Activated B cell treated with CpG ODN at 0.5 μM for 24 hours (primary cell): ENCODE data around the gene GLB1L3. TPM values are rescaled to one million over a fixed set of nuclear protein-coding genes. Genes with fewer than 3 reads are reported as not detected.

Source experiments
- ATAC-seq: fragments of 200-7000 bp; cut with Tn5 transposase; one replicate; pipeline ENCODE4 v1.10.0; 2021; ENCODE audit warnings: low read depth, mild to moderate bottlenecking, moderate library complexity
- CTCF ChIA-PET: fragments of 350-600 bp; sonication (Branson Sonifier 250); formaldehyde crosslinking; loops from one replicate; lab custom pipeline; 2021; ENCODE audit warnings: antibody characterized with exemption; lab: Charles Lee
- POLR2A ChIA-PET: fragments of 350-600 bp; sonication (Branson Sonifier 250); formaldehyde crosslinking; loops from one replicate; lab custom pipeline; 2021; ENCODE audit warnings: antibody characterized with exemption; lab: Charles Lee
- DNase-seq: peaks from one replicate; pipeline ENCODE4 v3.0.0; 2022
- H3K27ac Mint-ChIP-seq: one replicate; pipeline ENCODE4 v1.8.0; 2020; ENCODE audit warnings: mixed read lengths
- H3K27me3 Mint-ChIP-seq: one replicate; pipeline ENCODE4 v1.8.0; 2021; ENCODE audit warnings: mixed read lengths
- H3K36me3 Mint-ChIP-seq: one replicate; pipeline ENCODE4 v1.8.0; 2021; ENCODE audit warnings: low read depth, mixed read lengths
- H3K4me1 Mint-ChIP-seq: one replicate; pipeline ENCODE4 v1.8.0; 2021; ENCODE audit warnings: mixed read lengths
- H3K4me3 Mint-ChIP-seq: one replicate; pipeline ENCODE4 v1.8.0; 2020; ENCODE audit warnings: mild to moderate bottlenecking, mixed read lengths
- H3K9me3 Mint-ChIP-seq: one replicate; pipeline ENCODE4 v1.8.0; 2020; ENCODE audit warnings: mixed read lengths
- intact Hi-C: fragments of 100-400 bp; cut with micrococcal nuclease; formaldehyde crosslinking; loops from one replicate; pipeline ENCODE4 v1.15.1; 2024
- total RNA-seq: library from RNA; stranded (reverse); gene quantifications from 2 replicates; pipeline ENCODE4 v1.2.3, GENCODE V29; 2022
- TF ChIP-seq, protein P1 (sequence below): fragments of 200-600 bp; IDR thresholded peaks from one replicate; pipeline ENCODE4 v1.8.0; 2022; ENCODE audit warnings: antibody characterized with exemption, mild to moderate bottlenecking

Gene GLB1L3
- total RNA-seq, 1 donor from 2014 or later: not detected

DNA sequence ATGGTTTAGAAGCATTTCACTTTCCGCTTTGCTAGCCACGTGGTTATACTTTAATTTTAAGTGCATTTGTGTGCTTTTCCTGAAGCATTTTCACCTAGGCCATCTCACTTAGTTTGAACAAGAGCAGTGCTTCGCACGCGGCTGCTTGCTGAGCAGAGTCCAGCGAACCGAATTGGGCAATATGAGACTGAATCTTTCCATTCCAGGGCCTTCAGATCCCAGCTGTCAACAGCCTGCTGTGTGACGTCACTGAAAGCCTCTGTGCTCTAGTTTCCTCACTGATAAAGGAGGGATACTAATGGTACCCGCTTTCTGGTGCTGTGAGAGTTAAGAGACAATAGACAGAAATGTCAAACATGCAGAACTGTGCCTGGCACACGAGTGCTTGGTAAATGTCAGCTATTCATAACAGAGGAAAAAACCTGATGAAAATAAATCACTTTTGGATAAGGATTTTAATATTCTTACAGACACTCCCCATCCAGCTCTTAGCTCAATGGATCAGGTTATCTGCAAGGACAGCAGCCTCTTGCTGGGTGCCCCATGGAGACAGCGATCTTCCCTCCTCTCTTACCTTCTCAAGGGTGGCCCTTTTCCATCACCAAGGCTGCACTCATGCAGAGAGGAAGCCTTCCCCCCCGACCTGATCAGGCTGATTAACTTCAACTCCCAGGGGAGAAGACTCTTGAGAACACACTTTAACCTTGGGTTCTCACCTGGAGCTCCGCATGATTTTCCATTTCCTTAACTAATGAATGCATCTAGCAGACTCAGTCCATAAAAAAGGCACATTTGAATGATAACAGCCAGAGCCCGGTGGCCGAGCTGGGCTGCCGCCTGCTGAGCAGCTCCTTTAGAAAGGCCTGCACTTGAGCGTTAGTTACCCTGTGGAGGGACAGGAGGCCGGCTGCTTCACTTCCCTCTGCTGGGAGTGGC lies 3.5 kb upstream of the GLB1L3 start:
- ChIA-PET POLR2A (no interaction called here), CTCF (no interaction called here)
- H3K27ac Mint-ChIP-seq: no peak overlapping the region
- TF ChIP-seq, protein P1, sequence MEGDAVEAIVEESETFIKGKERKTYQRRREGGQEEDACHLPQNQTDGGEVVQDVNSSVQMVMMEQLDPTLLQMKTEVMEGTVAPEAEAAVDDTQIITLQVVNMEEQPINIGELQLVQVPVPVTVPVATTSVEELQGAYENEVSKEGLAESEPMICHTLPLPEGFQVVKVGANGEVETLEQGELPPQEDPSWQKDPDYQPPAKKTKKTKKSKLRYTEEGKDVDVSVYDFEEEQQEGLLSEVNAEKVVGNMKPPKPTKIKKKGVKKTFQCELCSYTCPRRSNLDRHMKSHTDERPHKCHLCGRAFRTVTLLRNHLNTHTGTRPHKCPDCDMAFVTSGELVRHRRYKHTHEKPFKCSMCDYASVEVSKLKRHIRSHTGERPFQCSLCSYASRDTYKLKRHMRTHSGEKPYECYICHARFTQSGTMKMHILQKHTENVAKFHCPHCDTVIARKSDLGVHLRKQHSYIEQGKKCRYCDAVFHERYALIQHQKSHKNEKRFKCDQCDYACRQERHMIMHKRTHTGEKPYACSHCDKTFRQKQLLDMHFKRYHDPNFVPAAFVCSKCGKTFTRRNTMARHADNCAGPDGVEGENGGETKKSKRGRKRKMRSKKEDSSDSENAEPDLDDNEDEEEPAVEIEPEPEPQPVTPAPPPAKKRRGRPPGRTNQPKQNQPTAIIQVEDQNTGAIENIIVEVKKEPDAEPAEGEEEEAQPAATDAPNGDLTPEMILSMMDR: no peak
- no peaks in the 10 kb centered on the region for H3K36me3 Mint-ChIP-seq
- no peaks in the 10 kb centered on the region for H3K9me3 Mint-ChIP-seq
- H3K4me1 Mint-ChIP-seq: peaks cover 21% of the 10 kb centered on the region
- peaks cover 66% of the 10 kb centered on the region for H3K27me3 Mint-ChIP-seq
- DNase-seq: no peak
- intact Hi-C loops: no loop called here
- no peak for ATAC-seq
- H3K4me3 Mint-ChIP-seq: no peak overlapping the region

DNA sequence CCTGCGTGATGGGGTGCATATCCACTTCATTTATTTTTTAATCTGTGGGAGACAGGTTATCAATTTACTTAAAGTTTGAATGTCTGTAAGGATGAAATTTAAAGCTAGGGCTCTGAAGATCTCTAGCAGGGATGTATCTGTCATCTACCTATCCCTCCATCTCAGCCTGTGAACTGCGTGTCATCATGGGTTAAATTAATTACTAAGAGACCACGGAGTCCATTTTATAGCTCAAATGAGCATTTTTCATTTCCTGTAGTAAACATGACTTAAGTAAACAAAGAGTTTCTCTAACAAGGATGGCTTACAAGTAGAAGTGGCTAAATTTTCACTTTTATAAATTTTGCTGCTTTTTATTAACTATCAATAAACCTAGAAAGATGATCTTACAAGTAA lies 2.9 kb upstream of the GLB1L3 start:
- ATAC-seq (no peak), DNase-seq (no peak)
- H3K36me3 Mint-ChIP-seq: no peaks in the 10 kb centered on the region
- no peak overlapping the region for H3K4me3 Mint-ChIP-seq
- ChIA-PET CTCF (no interaction called here), POLR2A (no interaction called here)
- peaks cover 21% of the 10 kb centered on the region for H3K4me1 Mint-ChIP-seq
- H3K27ac Mint-ChIP-seq: no peak overlapping the region
- TF ChIP-seq, protein P1: no peak
- H3K27me3 Mint-ChIP-seq: peaks cover 67% of the 10 kb centered on the region
- intact Hi-C loops: no loop called here
- H3K9me3 Mint-ChIP-seq: no peaks in the 10 kb centered on the region

GRCh38 chr11:134275188-134275533 lies 1.0 kb upstream of the GLB1L3 start:
- peaks cover 21% of the 10 kb centered on the region for H3K4me1 Mint-ChIP-seq
- ChIA-PET POLR2A (no interaction called here), CTCF (interaction anchor here (1.3 kb wide), 1 partner anchor 21 kb away, joined by 3 read pairs; no protein-coding TSS in a partner anchor)
- no peak for DNase-seq
- intact Hi-C loops: loop anchor here (5.0 kb wide), 1 partner anchor 57 kb away; the partner anchor contains the start of gene GLB1L2
- peak overlapping the region; percentile 76 for H3K4me3 Mint-ChIP-seq
- H3K9me3 Mint-ChIP-seq: no peaks in the 10 kb centered on the region
- TF ChIP-seq, protein P1: no peak
- no peak for ATAC-seq
- H3K27ac Mint-ChIP-seq: no peak overlapping the region
- no peaks in the 10 kb centered on the region for H3K36me3 Mint-ChIP-seq
- H3K27me3 Mint-ChIP-seq: peaks cover 71% of the 10 kb centered on the region

DNA sequence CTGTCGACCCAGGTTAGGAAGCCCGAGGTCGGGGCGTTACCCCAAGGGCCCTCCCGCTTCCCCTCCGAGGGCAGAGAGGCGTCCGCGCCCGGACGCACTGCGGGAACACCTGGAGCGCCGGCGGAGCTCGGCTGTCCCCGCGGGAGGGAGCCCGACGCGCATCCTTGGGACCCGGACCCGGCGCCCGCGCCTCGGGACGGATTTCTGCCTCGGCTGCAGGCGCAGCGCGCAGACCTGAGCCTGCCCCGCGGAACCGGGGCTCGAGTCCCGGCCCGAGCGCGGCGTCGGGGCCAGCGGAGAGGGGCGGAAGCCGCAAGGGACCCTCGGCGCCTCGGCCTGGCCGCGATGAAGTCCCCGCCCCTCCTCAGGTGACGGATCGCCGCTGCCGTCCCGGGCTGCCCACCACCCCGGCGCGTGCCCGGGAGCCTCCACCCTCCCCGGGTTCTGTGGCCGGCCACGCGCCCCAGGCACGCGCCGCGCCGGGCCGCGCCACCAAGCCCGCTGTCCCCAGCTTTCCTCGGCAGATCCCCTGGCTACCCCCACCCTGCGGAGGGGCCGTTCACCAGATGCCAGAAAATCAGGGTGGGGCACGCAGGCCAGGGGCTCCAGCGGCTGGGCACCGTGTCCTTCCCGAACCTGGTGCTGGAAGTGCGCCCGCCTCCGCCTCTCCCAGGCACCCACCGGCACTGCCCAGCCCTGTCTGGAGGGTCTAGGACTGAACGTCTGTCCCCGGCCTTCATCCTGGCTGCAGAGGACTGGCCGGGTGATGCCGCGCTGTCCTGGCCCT lies 410 bp downstream of the GLB1L3 start:
- TF ChIP-seq, protein P1: no peak
- no peak for ATAC-seq

More for the DNA sequence above, 410 bp downstream of the GLB1L3 start:
- POLR2A ChIA-PET: interaction anchor here (1.0 kb wide), 1 partner anchor 23 kb away, joined by 3 read pairs; the partner anchor contains the start of gene ACAD8
- no peaks in the 10 kb centered on the region for H3K36me3 Mint-ChIP-seq
- intact Hi-C loops: loop anchor here (2.0 to 5.0 kb wide), 2 partner anchors 24 to 56 kb away; partner anchors contain the start of genes ACAD8, GLB1L2 and THYN1
- CTCF ChIA-PET: interaction anchor here (1.3 kb wide), 2 partner anchors 14 to 22 kb away, joined by 3 read pairs; no protein-coding TSS in a partner anchor
- peaks cover 69% of the 10 kb centered on the region for H3K27me3 Mint-ChIP-seq
- DNase-seq: no peak
- peaks cover 21% of the 10 kb centered on the region for H3K4me1 Mint-ChIP-seq
- peak overlapping the region; percentile 76 for H3K4me3 Mint-ChIP-seq
- no peaks in the 10 kb centered on the region for H3K9me3 Mint-ChIP-seq
- no peak overlapping the region for H3K27ac Mint-ChIP-seq
